Lung (tissue), 12 donors: Measurements from ENCODE around the gene KCTD6. TPM values are rescaled to one million over a fixed set of nuclear protein-coding genes. Genes with fewer than 3 reads are reported as not detected.
A peak's percentile ranks its signal among the peaks of the same experiment; 100 is the strongest.

Experiments used
- ATAC-seq: fragments of 200-7000 bp; cut with Tn5 transposase; one replicate; pipeline ENCODE4 v1.9.1; 2020; ENCODE audit warnings: moderate number of reproducible peaks; ENCODE audit not compliant: insufficient read depth, low FRiP score
- DNase-seq, 3 donors: peaks; one replicate each; pipeline ENCODE4 v3.0.0-alpha.2; 2013 to 2017
- H3K27ac ChIP-seq, 2 donors: one replicate each; pipeline ENCODE4 v1.5.1; 2013; ENCODE audit warnings: mild to moderate bottlenecking in 2 of 2, moderate library complexity in 2 of 2, control low read depth in 1 of 2, inconsistent platforms in 1 of 2, low read depth in 1 of 2, low read length in 1 of 2
- H3K27me3 ChIP-seq, 3 donors: one replicate each; pipeline ENCODE4 v1.5.1; 2013; ENCODE audit warnings: low read length in 2 of 3; ENCODE audit not compliant: control insufficient read depth in 3 of 3, insufficient read depth in 3 of 3
- H3K36me3 ChIP-seq, 4 donors: one replicate each; pipeline ENCODE4 v1.5.1; 2013; ENCODE audit warnings: low read length in 4 of 4, mild to moderate bottlenecking in 1 of 4, moderate library complexity in 1 of 4; ENCODE audit not compliant: control insufficient read depth in 4 of 4, insufficient read depth in 4 of 4
- H3K4me1 ChIP-seq, 5 donors: one replicate each; pipeline ENCODE4 v1.5.1; 2013; ENCODE audit warnings: low read length in 5 of 5, mild to moderate bottlenecking in 2 of 5, moderate library complexity in 1 of 5; ENCODE audit not compliant: control insufficient read depth in 5 of 5, insufficient read depth in 5 of 5
- H3K4me3 ChIP-seq: one replicate; pipeline ENCODE4 v1.5.1; 2013; ENCODE audit warnings: mild to moderate bottlenecking, control low read depth, moderate library complexity
- H3K9ac ChIP-seq, 2 donors: one replicate each; pipeline ENCODE4 v1.5.1; 2013; ENCODE audit warnings: low read length in 2 of 2, control low read depth in 1 of 2; ENCODE audit not compliant: insufficient read depth in 1 of 2
- H3K9me3 ChIP-seq, 4 donors: one replicate each; pipeline ENCODE4 v1.5.1; 2013; ENCODE audit warnings: low read length in 3 of 4, mild to moderate bottlenecking in 1 of 4, moderate library complexity in 1 of 4; ENCODE audit not compliant: control insufficient read depth in 4 of 4, insufficient read depth in 3 of 4
- WGBS, 2 donors: extraction: QIAGEN DNeasy Blood & Tissue Kit; methylation state at CpG; one replicate each; pipeline ENCODE4 v1.1.7; 2013; 5-methylcytosine and 5-hydroxymethylcytosine counted together
- polyA plus RNA-seq, 2 donors: library from polyadenylated mRNA; stranded (reverse); fragments of 200-250 nt; gene quantifications; one replicate each; pipeline ENCODE4 v1.2.1, GENCODE V29; 2013
- total RNA-seq, 2 donors: library from RNA; depleted of rRNA in 1 of 2; stranded (reverse); fragments of >200 nt in 1 of 2; gene quantifications; one replicate each; pipeline ENCODE4 v1.2.1, GENCODE V29; 2014 to 2021
- TF ChIP-seq, protein P1 (sequence below): IDR thresholded peaks from 2 replicates; pipeline ENCODE4 v1.5.1; 2012; ENCODE audit warnings: mild to moderate bottlenecking; ENCODE audit errors: control extremely low read depth, extremely low read depth
- donor health status: control.
- donor health status: control.
- donor health status: Bipolar disorder and iron deficiency.
- donor health status: healthy.
- donor health status: DM: yes; HTN: yes; CAD: no.

Gene KCTD6
- total and polyA plus RNA-seq, 4 donors = 5.4 to 18.0 (median 7.8) TPM

- WGBS, 2 donors = 93 to 94% methylated on average over 4 of the region's 4 CpGs
These were observed 24.9 kb upstream of the KCTD6 start for GRCh38 chr3:58466899-58467563.

DNA sequence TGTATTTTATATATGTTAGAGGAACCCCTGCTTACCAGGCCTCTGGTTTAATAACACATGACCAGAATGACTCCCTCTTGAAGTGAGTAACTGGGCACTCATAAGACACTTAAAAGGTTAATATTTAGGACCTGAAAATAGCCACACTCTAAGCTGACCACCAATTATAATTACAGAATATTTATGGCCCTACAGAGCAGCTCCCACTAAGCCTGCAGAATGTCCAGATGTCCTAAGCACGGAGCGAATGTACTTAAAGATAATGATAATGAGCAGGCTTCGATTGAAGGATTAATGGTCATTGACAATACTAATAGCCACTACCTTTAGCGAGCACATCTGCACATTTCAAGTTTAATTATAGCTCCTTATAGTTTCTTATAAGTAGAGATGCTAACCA is 22.8 kb upstream of the KCTD6 start:
- DNase-seq = no peak
- TF ChIP-seq, protein P1, sequence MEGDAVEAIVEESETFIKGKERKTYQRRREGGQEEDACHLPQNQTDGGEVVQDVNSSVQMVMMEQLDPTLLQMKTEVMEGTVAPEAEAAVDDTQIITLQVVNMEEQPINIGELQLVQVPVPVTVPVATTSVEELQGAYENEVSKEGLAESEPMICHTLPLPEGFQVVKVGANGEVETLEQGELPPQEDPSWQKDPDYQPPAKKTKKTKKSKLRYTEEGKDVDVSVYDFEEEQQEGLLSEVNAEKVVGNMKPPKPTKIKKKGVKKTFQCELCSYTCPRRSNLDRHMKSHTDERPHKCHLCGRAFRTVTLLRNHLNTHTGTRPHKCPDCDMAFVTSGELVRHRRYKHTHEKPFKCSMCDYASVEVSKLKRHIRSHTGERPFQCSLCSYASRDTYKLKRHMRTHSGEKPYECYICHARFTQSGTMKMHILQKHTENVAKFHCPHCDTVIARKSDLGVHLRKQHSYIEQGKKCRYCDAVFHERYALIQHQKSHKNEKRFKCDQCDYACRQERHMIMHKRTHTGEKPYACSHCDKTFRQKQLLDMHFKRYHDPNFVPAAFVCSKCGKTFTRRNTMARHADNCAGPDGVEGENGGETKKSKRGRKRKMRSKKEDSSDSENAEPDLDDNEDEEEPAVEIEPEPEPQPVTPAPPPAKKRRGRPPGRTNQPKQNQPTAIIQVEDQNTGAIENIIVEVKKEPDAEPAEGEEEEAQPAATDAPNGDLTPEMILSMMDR = no peak
- no peak overlapping the region for H3K9ac ChIP-seq
- no peaks in the 10 kb centered on the region for H3K27me3 ChIP-seq
- no peak overlapping the region for H3K27ac ChIP-seq
- H3K4me1 ChIP-seq = peaks cover 0 to 6% (median 0%) of the 10 kb centered on the region in 5 donors
- no peak for ATAC-seq
- H3K4me3 ChIP-seq = no peak overlapping the region
- WGBS, 2 donors = 88 to 97% methylated on average over 4 of the region's 4 CpGs
- no peaks in the 10 kb centered on the region for H3K36me3 ChIP-seq
- no peaks in the 10 kb centered on the region for H3K9me3 ChIP-seq

More at GRCh38 chr3:58466899-58467563, 24.9 kb upstream of the KCTD6 start:
- peaks cover 0 to 11% (median 4%) of the 10 kb centered on the region in 5 donors for H3K4me1 ChIP-seq
- TF ChIP-seq, protein P1 = no peak
- H3K36me3 ChIP-seq = no peaks in the 10 kb centered on the region
- no peaks in the 10 kb centered on the region for H3K9me3 ChIP-seq
- DNase-seq = no peak
- no peak for ATAC-seq
- no peak overlapping the region for H3K4me3 ChIP-seq
- no peaks in the 10 kb centered on the region for H3K27me3 ChIP-seq
- no peak overlapping the region for H3K9ac ChIP-seq
- no peak overlapping the region for H3K27ac ChIP-seq

- peak overlapping the region in 1 of 2 donors; percentile 74 for H3K27ac ChIP-seq
These were observed 21.4 kb upstream of the KCTD6 start for GRCh38 chr3:58470363-58471024.

More at GRCh38 chr3:58470363-58471024, 21.4 kb upstream of the KCTD6 start:
- peaks cover 0 to 6% (median 0%) of the 10 kb centered on the region in 5 donors for H3K4me1 ChIP-seq
- WGBS, 2 donors = 93 to 94% methylated on average over 12 of the region's 12 CpGs
- no peak for ATAC-seq
- DNase-seq = no peak
- no peak overlapping the region for H3K9ac ChIP-seq
- no peak overlapping the region for H3K4me3 ChIP-seq
- H3K27me3 ChIP-seq = no peaks in the 10 kb centered on the region
- TF ChIP-seq, protein P1 = no peak
- no peaks in the 10 kb centered on the region for H3K9me3 ChIP-seq
- H3K36me3 ChIP-seq = no peaks in the 10 kb centered on the region
